GM23338 (cell line): ENCODE data around the gene WWOX. TPM values are rescaled to one million over a fixed set of nuclear protein-coding genes. Genes with fewer than 3 reads are reported as not detected.

Experiments
- ATAC-seq: fragments of 200-7000 bp; cut with Tn5 transposase; 3 replicates; pipeline ENCODE4 v1.9.1; 2020
- DNase-seq: peaks from one replicate; pipeline ENCODE4 v3.0.0-alpha.2; 2015; ENCODE audit warnings: low spot score
- H2AFZ ChIP-seq: fragments of 200-600 bp; sonication (generic); 2 replicates; pipeline ENCODE4 v1.8.0; 2016; ENCODE audit warnings: antibody characterized with exemption, mild to moderate bottlenecking, moderate library complexity
- H3F3A ChIP-seq: fragments of 200-600 bp; sonication (generic); replicated peaks from 2 replicates; pipeline ENCODE4 v1.8.0; 2017; ENCODE audit warnings: antibody characterized with exemption, mixed run types, low read depth
- H3K27ac ChIP-seq: fragments of 200-600 bp; sonication (generic); 2 replicates; pipeline ENCODE4 v1.6.1; 2016; ENCODE audit warnings: low read depth
- H3K27me3 ChIP-seq: fragments of 200-600 bp; sonication (generic); 2 replicates; pipeline ENCODE4 v1.8.0; 2016; ENCODE audit warnings: mild to moderate bottlenecking, mixed run types, moderate library complexity; ENCODE audit not compliant: insufficient read depth
- H3K36me3 ChIP-seq: fragments of 200-600 bp; sonication (generic); 2 replicates; pipeline ENCODE4 v1.8.0; 2016; ENCODE audit warnings: mild to moderate bottlenecking; ENCODE audit not compliant: insufficient read depth
- H3K4me1 ChIP-seq: fragments of 200-600 bp; sonication (generic); 2 replicates; pipeline ENCODE4 v1.8.0; 2016; ENCODE audit warnings: mild to moderate bottlenecking, moderate library complexity; ENCODE audit not compliant: insufficient read depth
- H3K4me2 ChIP-seq: fragments of 200-600 bp; sonication (generic); 2 replicates; pipeline ENCODE4 v1.7.1; 2017; ENCODE audit warnings: mixed run types
- H3K4me3 ChIP-seq: fragments of 200-600 bp; sonication (generic); 2 replicates; pipeline ENCODE4 v1.6.1; 2016; ENCODE audit warnings: mixed run types
- H3K79me2 ChIP-seq: fragments of 200-600 bp; sonication (generic); replicated peaks from 2 replicates; pipeline ENCODE4 v1.8.0; 2017; ENCODE audit warnings: mild to moderate bottlenecking; ENCODE audit not compliant: insufficient read depth
- H3K9me2 ChIP-seq: fragments of 200-600 bp; sonication (generic); 2 replicates; pipeline ENCODE4 v1.8.0; 2017; ENCODE audit not compliant: insufficient read depth
- H4K20me1 ChIP-seq: fragments of 200-600 bp; sonication (generic); replicated peaks from 2 replicates; pipeline ENCODE4 v1.8.0; 2017; ENCODE audit warnings: mild to moderate bottlenecking; ENCODE audit not compliant: insufficient read depth
- H3K27ac Mint-ChIP-seq: 2 replicates; pipeline ENCODE4 v1.8.0; 2020; ENCODE audit warnings: inconsistent platforms, mild to moderate bottlenecking, moderate library complexity, mixed read lengths
- H3K27me3 Mint-ChIP-seq: 3 replicates; pipeline ENCODE4 v1.8.0; 2022; ENCODE audit warnings: low read depth, mild to moderate bottlenecking, moderate library complexity, mixed read lengths, inconsistent platforms; ENCODE audit not compliant: insufficient read depth, poor library complexity
- H3K36me3 Mint-ChIP-seq: 3 replicates; pipeline ENCODE4 v1.8.0; 2021; ENCODE audit warnings: low read depth, mild to moderate bottlenecking, inconsistent platforms, moderate library complexity, mixed read lengths
- H3K4me1 Mint-ChIP-seq: 3 replicates; pipeline ENCODE4 v1.8.0; 2020; ENCODE audit warnings: mild to moderate bottlenecking, inconsistent platforms, mixed read lengths
- H3K4me3 Mint-ChIP-seq: 3 replicates; pipeline ENCODE4 v1.8.0; 2021; ENCODE audit warnings: moderate library complexity, mild to moderate bottlenecking, inconsistent platforms, mixed read lengths
- H3K9me3 Mint-ChIP-seq: 3 replicates; pipeline ENCODE4 v1.8.0; 2020; ENCODE audit warnings: moderate library complexity, mild to moderate bottlenecking, inconsistent platforms, mixed read lengths
- CREB1 ChIP-seq: fragments of 250-450 bp; sonication (Bioruptor Pico); IDR thresholded peaks from 2 replicates; pipeline ENCODE4 v1.5.0; 2020; ENCODE audit warnings: low read depth, mild to moderate bottlenecking, moderate library complexity
- EZH2 ChIP-seq: fragments of 200-600 bp; sonication (generic); IDR thresholded peaks from one replicate; pipeline ENCODE4 v1.8.0; 2017; ENCODE audit warnings: antibody characterized with exemption, mild to moderate bottlenecking, low read depth; ENCODE audit not compliant: unreplicated experiment
- EZH2phosphoT487 ChIP-seq: fragments of 200-600 bp; sonication (generic); IDR thresholded peaks from one replicate; pipeline ENCODE4 v1.8.1; 2018; ENCODE audit warnings: antibody characterized with exemption; ENCODE audit not compliant: unreplicated experiment
- JUNB ChIP-seq: IDR thresholded peaks from one replicate; pipeline ENCODE4 v1.6.1; 2016; ENCODE audit warnings: antibody characterized with exemption; ENCODE audit not compliant: unreplicated experiment
- NANOG ChIP-seq: IDR thresholded peaks from 2 replicates; pipeline ENCODE4 v1.6.1; 2016; ENCODE audit warnings: antibody characterized with exemption, borderline replicate concordance
- POLR2AphosphoS5 ChIP-seq: IDR thresholded peaks from 2 replicates; pipeline ENCODE4 v1.6.1; 2016; ENCODE audit warnings: antibody characterized with exemption, low read depth
- STAT1 ChIP-seq: IDR thresholded peaks from one replicate; pipeline ENCODE4 v1.6.1; 2016; ENCODE audit warnings: antibody characterized with exemption; ENCODE audit not compliant: unreplicated experiment
- ZNF114 ChIP-seq: fragments of 250-450 bp; sonication (Bioruptor Pico); IDR thresholded peaks from 2 replicates; pipeline ENCODE4 v1.5.0; 2020; ENCODE audit warnings: mild to moderate bottlenecking, moderate library complexity
- ZNF331 ChIP-seq: fragments of 250-450 bp; sonication (Bioruptor Pico); IDR thresholded peaks from 2 replicates; pipeline ENCODE4 v1.5.0; 2020; ENCODE audit warnings: low read depth, mild to moderate bottlenecking, moderate library complexity
- polyA plus RNA-seq: library from polyadenylated mRNA; unstranded; fragments of >200 nt; fragmentation: Nextera tagmentation; extraction: Ambion mirVana; gene quantifications from 2 replicates; pipeline ENCODE4 v1.2.1, GENCODE V29; 2016
- total RNA-seq: library from RNA; depleted of rRNA; stranded (reverse); fragments of >200 nt; shearing (Covaris generic); gene quantifications from 2 replicates; pipeline ENCODE4 v1.2.3, GENCODE V29; 2014
- TF ChIP-seq, protein P1 (sequence below): IDR thresholded peaks from 2 replicates; pipeline ENCODE4 v1.6.1; 2016; ENCODE audit warnings: antibody characterized with exemption
- TF ChIP-seq, protein P2 (sequence below): IDR thresholded peaks from one replicate; pipeline ENCODE4 v1.6.1; 2018; ENCODE audit warnings: antibody characterized with exemption; ENCODE audit not compliant: unreplicated experiment
- TF ChIP-seq, protein P3 (sequence below): fragments of 250-450 bp; sonication (Bioruptor Pico); IDR thresholded peaks from 2 replicates; pipeline ENCODE4 v1.5.0; 2020; ENCODE audit warnings: mild to moderate bottlenecking, moderate library complexity

The WWOX gene
- total and polyA plus RNA-seq, 2 experiments from 2014 or later, result 10.0 to 19.3 TPM

DNA sequence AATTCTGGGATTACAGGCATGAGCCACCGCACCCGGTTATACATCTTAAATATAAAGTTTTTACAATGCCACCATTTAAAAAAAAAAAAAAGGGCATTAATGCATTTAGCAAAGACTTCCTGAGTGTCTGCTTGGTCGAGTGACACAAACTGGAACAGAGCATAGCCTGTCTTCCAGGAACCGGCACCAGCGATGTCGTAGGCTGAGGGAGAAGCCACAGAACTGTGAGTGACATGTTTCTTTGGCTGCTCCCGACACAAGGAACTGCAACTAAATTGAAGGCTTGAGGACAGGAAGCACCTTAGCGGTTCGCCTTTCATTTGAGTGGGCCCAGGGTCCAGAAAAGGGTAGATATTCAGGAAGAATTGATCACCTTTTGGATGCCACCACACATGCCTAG is 783.3 kb downstream of the WWOX start:
- no peak overlapping the region for H3K4me2 ChIP-seq
- no peaks in the 10 kb centered on the region for H3K36me3 ChIP-seq
- no peaks in the 10 kb centered on the region for H3K27me3 ChIP-seq
- H3K9me3 Mint-ChIP-seq, result no peaks in the 10 kb centered on the region
- ATAC-seq, result no peak
- H3K4me3 ChIP-seq, result no peak overlapping the region
- H3K27ac Mint-ChIP-seq, result no peak overlapping the region
- H2AFZ ChIP-seq, result no peak overlapping the region
- H3K27me3 Mint-ChIP-seq, result no peaks in the 10 kb centered on the region
- H3K4me1 ChIP-seq, result peaks cover 13% of the 10 kb centered on the region
- H3K36me3 Mint-ChIP-seq, result no peaks in the 10 kb centered on the region; the same call in 2 of the 3 replicates
- no peaks in the 10 kb centered on the region; the same call in 1 of the 2 replicates for H4K20me1 ChIP-seq
- H3K4me3 Mint-ChIP-seq, result no peak overlapping the region
- no peaks in the 10 kb centered on the region for H3K9me2 ChIP-seq
- no peak for TF ChIP-seq POLR2AphosphoS5
- H3K79me2 ChIP-seq, result no peaks in the 10 kb centered on the region
- peaks cover 4% of the 10 kb centered on the region for H3K4me1 Mint-ChIP-seq
- DNase-seq, result no peak
- H3F3A ChIP-seq, result no peaks in the 10 kb centered on the region
- H3K27ac ChIP-seq, result no peak overlapping the region

DNA sequence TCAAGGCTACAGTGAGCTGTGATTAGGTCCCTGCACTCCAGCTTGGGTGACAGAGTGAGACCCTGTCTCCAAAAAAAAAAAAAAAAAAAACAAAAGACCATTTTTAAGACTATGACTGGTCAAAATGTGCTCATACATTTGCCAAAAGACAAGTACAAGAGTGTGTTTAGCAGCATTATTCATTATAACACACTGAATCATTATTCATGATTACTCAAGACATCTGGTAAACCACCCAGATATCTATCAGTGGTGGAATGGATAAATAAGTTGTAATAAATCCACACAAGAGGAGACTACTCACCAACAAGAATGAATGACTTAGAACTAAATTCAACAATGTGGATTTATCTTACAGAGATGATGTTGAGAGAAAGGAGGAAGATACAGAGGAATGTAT is 784.8 kb downstream of the WWOX start:
- DNase-seq (no peak), ATAC-seq (no peak)
- no peaks in the 10 kb centered on the region; the same call in 1 of the 2 replicates for H4K20me1 ChIP-seq
- H3K27ac ChIP-seq, result no peak overlapping the region
- H3K27me3 ChIP-seq, result no peaks in the 10 kb centered on the region
- H3K79me2 ChIP-seq, result no peaks in the 10 kb centered on the region
- Mint-ChIP-seq H3K27ac (no peak overlapping the region), H3K27me3 (no peaks in the 10 kb centered on the region), H3K9me3 (no peaks in the 10 kb centered on the region; the same call in 2 of the 3 replicates), H3K36me3 (no peaks in the 10 kb centered on the region), H3K4me1 (peaks cover 10% of the 10 kb centered on the region), H3K4me3 (no peak overlapping the region)
- no peaks in the 10 kb centered on the region for H3K36me3 ChIP-seq
- peaks cover 18% of the 10 kb centered on the region for H3K4me1 ChIP-seq
- H3F3A ChIP-seq, result no peaks in the 10 kb centered on the region
- no peak overlapping the region for H3K4me2 ChIP-seq
- no peak overlapping the region for H3K4me3 ChIP-seq
- H3K9me2 ChIP-seq, result no peaks in the 10 kb centered on the region
- no peak overlapping the region for H2AFZ ChIP-seq
- TF ChIP-seq, protein P1, sequence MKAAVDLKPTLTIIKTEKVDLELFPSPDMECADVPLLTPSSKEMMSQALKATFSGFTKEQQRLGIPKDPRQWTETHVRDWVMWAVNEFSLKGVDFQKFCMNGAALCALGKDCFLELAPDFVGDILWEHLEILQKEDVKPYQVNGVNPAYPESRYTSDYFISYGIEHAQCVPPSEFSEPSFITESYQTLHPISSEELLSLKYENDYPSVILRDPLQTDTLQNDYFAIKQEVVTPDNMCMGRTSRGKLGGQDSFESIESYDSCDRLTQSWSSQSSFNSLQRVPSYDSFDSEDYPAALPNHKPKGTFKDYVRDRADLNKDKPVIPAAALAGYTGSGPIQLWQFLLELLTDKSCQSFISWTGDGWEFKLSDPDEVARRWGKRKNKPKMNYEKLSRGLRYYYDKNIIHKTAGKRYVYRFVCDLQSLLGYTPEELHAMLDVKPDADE, result no peak
- TF ChIP-seq CREB1 (CRISPR knock-in tag) (no peak), JUNB (no peak), POLR2AphosphoS5 (no peak), NANOG (no peak), EZH2phosphoT487 (no peak), ZNF331 (CRISPR knock-in tag) (no peak), STAT1 (no peak), ZNF114 (CRISPR knock-in tag) (no peak), EZH2 (no peak)
- TF ChIP-seq, protein P2, sequence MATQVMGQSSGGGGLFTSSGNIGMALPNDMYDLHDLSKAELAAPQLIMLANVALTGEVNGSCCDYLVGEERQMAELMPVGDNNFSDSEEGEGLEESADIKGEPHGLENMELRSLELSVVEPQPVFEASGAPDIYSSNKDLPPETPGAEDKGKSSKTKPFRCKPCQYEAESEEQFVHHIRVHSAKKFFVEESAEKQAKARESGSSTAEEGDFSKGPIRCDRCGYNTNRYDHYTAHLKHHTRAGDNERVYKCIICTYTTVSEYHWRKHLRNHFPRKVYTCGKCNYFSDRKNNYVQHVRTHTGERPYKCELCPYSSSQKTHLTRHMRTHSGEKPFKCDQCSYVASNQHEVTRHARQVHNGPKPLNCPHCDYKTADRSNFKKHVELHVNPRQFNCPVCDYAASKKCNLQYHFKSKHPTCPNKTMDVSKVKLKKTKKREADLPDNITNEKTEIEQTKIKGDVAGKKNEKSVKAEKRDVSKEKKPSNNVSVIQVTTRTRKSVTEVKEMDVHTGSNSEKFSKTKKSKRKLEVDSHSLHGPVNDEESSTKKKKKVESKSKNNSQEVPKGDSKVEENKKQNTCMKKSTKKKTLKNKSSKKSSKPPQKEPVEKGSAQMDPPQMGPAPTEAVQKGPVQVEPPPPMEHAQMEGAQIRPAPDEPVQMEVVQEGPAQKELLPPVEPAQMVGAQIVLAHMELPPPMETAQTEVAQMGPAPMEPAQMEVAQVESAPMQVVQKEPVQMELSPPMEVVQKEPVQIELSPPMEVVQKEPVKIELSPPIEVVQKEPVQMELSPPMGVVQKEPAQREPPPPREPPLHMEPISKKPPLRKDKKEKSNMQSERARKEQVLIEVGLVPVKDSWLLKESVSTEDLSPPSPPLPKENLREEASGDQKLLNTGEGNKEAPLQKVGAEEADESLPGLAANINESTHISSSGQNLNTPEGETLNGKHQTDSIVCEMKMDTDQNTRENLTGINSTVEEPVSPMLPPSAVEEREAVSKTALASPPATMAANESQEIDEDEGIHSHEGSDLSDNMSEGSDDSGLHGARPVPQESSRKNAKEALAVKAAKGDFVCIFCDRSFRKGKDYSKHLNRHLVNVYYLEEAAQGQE, result no peak
- TF ChIP-seq, protein P3, sequence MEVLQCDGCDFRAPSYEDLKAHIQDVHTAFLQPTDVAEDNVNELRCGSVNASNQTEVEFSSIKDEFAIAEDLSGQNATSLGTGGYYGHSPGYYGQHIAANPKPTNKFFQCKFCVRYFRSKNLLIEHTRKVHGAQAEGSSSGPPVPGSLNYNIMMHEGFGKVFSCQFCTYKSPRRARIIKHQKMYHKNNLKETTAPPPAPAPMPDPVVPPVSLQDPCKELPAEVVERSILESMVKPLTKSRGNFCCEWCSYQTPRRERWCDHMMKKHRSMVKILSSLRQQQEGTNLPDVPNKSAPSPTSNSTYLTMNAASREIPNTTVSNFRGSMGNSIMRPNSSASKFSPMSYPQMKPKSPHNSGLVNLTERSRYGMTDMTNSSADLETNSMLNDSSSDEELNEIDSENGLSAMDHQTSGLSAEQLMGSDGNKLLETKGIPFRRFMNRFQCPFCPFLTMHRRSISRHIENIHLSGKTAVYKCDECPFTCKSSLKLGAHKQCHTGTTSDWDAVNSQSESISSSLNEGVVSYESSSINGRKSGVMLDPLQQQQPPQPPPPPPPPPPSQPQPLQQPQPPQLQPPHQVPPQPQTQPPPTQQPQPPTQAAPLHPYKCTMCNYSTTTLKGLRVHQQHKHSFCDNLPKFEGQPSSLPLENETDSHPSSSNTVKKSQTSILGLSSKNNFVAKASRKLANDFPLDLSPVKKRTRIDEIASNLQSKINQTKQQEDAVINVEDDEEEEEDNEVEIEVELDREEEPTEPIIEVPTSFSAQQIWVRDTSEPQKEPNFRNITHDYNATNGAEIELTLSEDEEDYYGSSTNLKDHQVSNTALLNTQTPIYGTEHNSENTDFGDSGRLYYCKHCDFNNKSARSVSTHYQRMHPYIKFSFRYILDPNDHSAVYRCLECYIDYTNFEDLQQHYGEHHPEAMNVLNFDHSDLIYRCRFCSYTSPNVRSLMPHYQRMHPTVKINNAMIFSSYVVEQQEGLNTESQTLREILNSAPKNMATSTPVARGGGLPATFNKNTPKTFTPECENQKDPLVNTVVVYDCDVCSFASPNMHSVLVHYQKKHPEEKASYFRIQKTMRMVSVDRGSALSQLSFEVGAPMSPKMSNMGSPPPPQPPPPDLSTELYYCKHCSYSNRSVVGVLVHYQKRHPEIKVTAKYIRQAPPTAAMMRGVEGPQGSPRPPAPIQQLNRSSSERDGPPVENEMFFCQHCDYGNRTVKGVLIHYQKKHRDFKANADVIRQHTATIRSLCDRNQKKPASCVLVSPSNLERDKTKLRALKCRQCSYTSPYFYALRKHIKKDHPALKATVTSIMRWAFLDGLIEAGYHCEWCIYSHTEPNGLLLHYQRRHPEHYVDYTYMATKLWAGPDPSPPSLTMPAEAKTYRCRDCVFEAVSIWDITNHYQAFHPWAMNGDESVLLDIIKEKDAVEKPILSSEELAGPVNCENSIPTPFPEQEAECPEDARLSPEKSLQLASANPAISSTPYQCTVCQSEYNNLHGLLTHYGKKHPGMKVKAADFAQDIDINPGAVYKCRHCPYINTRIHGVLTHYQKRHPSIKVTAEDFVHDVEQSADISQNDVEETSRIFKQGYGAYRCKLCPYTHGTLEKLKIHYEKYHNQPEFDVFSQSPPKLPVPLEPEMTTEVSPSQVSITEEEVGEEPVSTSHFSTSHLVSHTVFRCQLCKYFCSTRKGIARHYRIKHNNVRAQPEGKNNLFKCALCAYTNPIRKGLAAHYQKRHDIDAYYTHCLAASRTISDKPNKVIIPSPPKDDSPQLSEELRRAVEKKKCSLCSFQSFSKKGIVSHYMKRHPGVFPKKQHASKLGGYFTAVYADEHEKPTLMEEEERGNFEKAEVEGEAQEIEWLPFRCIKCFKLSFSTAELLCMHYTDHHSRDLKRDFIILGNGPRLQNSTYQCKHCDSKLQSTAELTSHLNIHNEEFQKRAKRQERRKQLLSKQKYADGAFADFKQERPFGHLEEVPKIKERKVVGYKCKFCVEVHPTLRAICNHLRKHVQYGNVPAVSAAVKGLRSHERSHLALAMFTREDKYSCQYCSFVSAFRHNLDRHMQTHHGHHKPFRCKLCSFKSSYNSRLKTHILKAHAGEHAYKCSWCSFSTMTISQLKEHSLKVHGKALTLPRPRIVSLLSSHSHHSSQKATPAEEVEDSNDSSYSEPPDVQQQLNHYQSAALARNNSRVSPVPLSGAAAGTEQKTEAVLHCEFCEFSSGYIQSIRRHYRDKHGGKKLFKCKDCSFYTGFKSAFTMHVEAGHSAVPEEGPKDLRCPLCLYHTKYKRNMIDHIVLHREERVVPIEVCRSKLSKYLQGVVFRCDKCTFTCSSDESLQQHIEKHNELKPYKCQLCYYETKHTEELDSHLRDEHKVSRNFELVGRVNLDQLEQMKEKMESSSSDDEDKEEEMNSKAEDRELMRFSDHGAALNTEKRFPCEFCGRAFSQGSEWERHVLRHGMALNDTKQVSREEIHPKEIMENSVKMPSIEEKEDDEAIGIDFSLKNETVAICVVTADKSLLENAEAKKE (CRISPR knock-in tag), result no peak
